HEK293T (cell line): ENCODE results near the gene COMMD3.

Experiments
- BHLHE40 ChIP-seq: fragments of 450-650 bp; IDR thresholded peaks from 2 replicates; pipeline ENCODE4 v1.6.1; 2016; ENCODE audit warnings: mild to moderate bottlenecking, moderate library complexity, borderline replicate concordance
- ELF4 ChIP-seq: fragments of 450-650 bp; IDR thresholded peaks from 2 replicates; pipeline ENCODE4 v1.6.1; 2017; ENCODE audit warnings: antibody characterized with exemption
- FOXA1 ChIP-seq: fragments of 450-650 bp; IDR thresholded peaks from 2 replicates; pipeline ENCODE4 v1.6.1; 2016; ENCODE audit warnings: mild to moderate bottlenecking
- FOXK2 ChIP-seq: fragments of 450-650 bp; IDR thresholded peaks from 2 replicates; pipeline ENCODE4 v1.6.1; 2016; ENCODE audit warnings: mild to moderate bottlenecking
- FOXM1 ChIP-seq: fragments of 450-650 bp; IDR thresholded peaks from 2 replicates; pipeline ENCODE4 v1.6.1; 2017; ENCODE audit warnings: mild to moderate bottlenecking, borderline replicate concordance
- HDGF ChIP-seq: fragments of 450-650 bp; IDR thresholded peaks from 2 replicates; pipeline ENCODE4 v1.6.1; 2017; ENCODE audit warnings: antibody characterized with exemption, borderline replicate concordance
- NFRKB ChIP-seq: fragments of 450-650 bp; IDR thresholded peaks from 2 replicates; pipeline ENCODE4 v1.6.1; 2016; ENCODE audit warnings: mild to moderate bottlenecking, moderate library complexity
- PKNOX1 ChIP-seq: fragments of 450-650 bp; IDR thresholded peaks from 2 replicates; pipeline ENCODE4 v1.6.1; 2016
- SP1 ChIP-seq: fragments of 450-650 bp; IDR thresholded peaks from 2 replicates; pipeline ENCODE4 v1.6.1; 2017
- SUZ12 ChIP-seq: fragments of 450-650 bp; IDR thresholded peaks from 2 replicates; pipeline ENCODE4 v1.6.1; 2016; ENCODE audit warnings: mild to moderate bottlenecking
- TARDBP ChIP-seq: fragments of 450-650 bp; IDR thresholded peaks from 2 replicates; pipeline ENCODE4 v1.6.1; 2016

GRCh38 chr10:22318772-22319171 is 2.6 kb downstream of the COMMD3 start:
- TF ChIP-seq ELF4: no peak
- no peak for TF ChIP-seq PKNOX1
- TF ChIP-seq TARDBP: no peak
- no peak for TF ChIP-seq HDGF
- TF ChIP-seq FOXM1: no peak
- TF ChIP-seq SP1: no peak
- no peak for TF ChIP-seq SUZ12
- TF ChIP-seq FOXA1: no peak
- TF ChIP-seq BHLHE40: no peak
- no peak for TF ChIP-seq NFRKB
- no peak for TF ChIP-seq FOXK2
